Stomach (tissue), 4 donors: ENCODE results near the gene BACE1.

ENCODE experiments used
- EP300 ChIP-seq: sonication (generic); formaldehyde crosslinking; IDR thresholded peaks from one replicate; pipeline ENCODE4 v1.6.1; 2017; ENCODE audit warnings: antibody characterized with exemption
- POLR2A ChIP-seq, 4 donors: fragments of 450-650 bp; IDR thresholded peaks; one replicate each; pipeline ENCODE4 v1.6.1; 2016; ENCODE audit warnings: antibody characterized with exemption in 4 of 4, control low read depth in 2 of 4, mild to moderate bottlenecking in 1 of 4, moderate library complexity in 1 of 4
- TF ChIP-seq, protein P1 (sequence below), 7 experiments: fragments of 450-650 bp in 4 of 7; fragments of 200-600 bp in 3 of 7; sonication (generic) in 3 of 7; IDR thresholded peaks; one replicate each; pipeline ENCODE4 v1.5.1; 2016 to 2019; ENCODE audit warnings: antibody characterized with exemption in 7 of 7, control low read depth in 2 of 7, mild to moderate bottlenecking in 1 of 7

DNA sequence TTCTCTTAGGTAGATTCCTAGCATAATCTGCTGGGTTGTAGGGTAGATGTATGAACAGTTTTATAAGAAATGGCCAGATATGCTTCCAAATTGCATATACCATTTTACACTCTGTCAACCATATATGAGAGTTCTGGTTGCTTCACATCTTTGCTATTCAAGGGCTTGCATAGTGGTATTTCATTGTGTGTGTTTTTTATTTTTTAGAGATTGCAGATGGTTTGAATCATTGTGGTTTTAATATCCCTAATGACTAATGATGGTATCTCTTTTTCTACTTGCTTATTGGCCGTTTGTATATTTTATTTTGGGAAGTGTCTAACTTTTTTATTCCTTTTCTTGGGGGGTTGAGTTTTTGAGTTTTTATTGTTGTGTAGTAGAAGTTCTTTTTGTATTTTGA is 56.6 kb downstream of the BACE1 start:
- TF ChIP-seq EP300 = no peak
- TF ChIP-seq, protein P1, sequence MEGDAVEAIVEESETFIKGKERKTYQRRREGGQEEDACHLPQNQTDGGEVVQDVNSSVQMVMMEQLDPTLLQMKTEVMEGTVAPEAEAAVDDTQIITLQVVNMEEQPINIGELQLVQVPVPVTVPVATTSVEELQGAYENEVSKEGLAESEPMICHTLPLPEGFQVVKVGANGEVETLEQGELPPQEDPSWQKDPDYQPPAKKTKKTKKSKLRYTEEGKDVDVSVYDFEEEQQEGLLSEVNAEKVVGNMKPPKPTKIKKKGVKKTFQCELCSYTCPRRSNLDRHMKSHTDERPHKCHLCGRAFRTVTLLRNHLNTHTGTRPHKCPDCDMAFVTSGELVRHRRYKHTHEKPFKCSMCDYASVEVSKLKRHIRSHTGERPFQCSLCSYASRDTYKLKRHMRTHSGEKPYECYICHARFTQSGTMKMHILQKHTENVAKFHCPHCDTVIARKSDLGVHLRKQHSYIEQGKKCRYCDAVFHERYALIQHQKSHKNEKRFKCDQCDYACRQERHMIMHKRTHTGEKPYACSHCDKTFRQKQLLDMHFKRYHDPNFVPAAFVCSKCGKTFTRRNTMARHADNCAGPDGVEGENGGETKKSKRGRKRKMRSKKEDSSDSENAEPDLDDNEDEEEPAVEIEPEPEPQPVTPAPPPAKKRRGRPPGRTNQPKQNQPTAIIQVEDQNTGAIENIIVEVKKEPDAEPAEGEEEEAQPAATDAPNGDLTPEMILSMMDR (IDR thresholded peaks at IDR 0.05) = no peak
- TF ChIP-seq POLR2A (IDR thresholded peaks at IDR 0.05) = no peak
